Vagina (tissue), 2 donors: Measurements from ENCODE around the gene IFNK. TPM values are rescaled to one million over a fixed set of nuclear protein-coding genes. Genes with fewer than 3 reads are reported as not detected.

Source experiments
- DNase-seq, 2 donors: peaks; one replicate each; pipeline ENCODE4 v3.0.0-alpha.2; 2017; ENCODE audit errors: extremely low spot score in 2 of 2
- H3K27ac ChIP-seq: fragments of 200-600 bp; sonication (generic); one replicate; pipeline ENCODE4 v1.5.1; 2019
- H3K27me3 ChIP-seq: fragments of 200-600 bp; sonication (generic); one replicate; pipeline ENCODE4 v1.5.1; 2019
- H3K36me3 ChIP-seq, 2 donors: fragments of 200-600 bp; sonication (generic); one replicate each; pipeline ENCODE4 v1.5.1; 2017 to 2019
- H3K4me1 ChIP-seq: fragments of 200-600 bp; sonication (generic); one replicate; pipeline ENCODE4 v1.5.1; 2019
- H3K4me3 ChIP-seq, 2 donors: fragments of 200-600 bp; sonication (generic); 1 replicate in 1 of 2; 2 replicates in 1 of 2; pipeline ENCODE4 v1.5.1; 2016 to 2019
- H3K9me3 ChIP-seq: fragments of 200-600 bp; sonication (generic); one replicate; pipeline ENCODE4 v1.5.1; 2019
- CTCF ChIP-seq, 3 experiments: fragments of 450-650 bp in 2 of 3; fragments of 200-600 bp in 1 of 3; sonication (generic) in 1 of 3; IDR thresholded peaks; one replicate each; pipeline ENCODE4 v1.5.1; 2017 to 2019; ENCODE audit warnings: antibody characterized with exemption in 3 of 3, mild to moderate bottlenecking in 2 of 3, moderate library complexity in 2 of 3
- POLR2A ChIP-seq, 2 donors: fragments of 450-650 bp; IDR thresholded peaks; one replicate each; pipeline ENCODE4 v1.6.1; 2017; ENCODE audit warnings: antibody characterized with exemption in 2 of 2, mild to moderate bottlenecking in 2 of 2, moderate library complexity in 2 of 2
- POLR2AphosphoS5 ChIP-seq, 2 donors: sonication (generic); formaldehyde crosslinking; IDR thresholded peaks; one replicate each; pipeline ENCODE4 v1.9.0; 2017; ENCODE audit warnings: antibody characterized with exemption in 2 of 2, mild to moderate bottlenecking in 2 of 2, low read depth in 1 of 2; ENCODE audit not compliant: insufficient read depth in 1 of 2
- intact Hi-C: fragments of 100-400 bp; cut with DNase I; formaldehyde crosslinking; loops from one replicate; pipeline ENCODE4 v1.15.1; 2023
- total RNA-seq: library from RNA; depleted of rRNA; stranded (reverse); fragments of >200 nt; gene quantifications from one replicate; pipeline ENCODE4 v1.2.3, GENCODE V29; 2016

Gene IFNK
- total RNA-seq, 1 donor from 2014 or later, result not detected

- H3K27me3 ChIP-seq, result no peaks in the 10 kb centered on the region
- H3K36me3 ChIP-seq, result no peaks in the 10 kb centered on the region
- peaks cover 32% of the 10 kb centered on the region for H3K4me1 ChIP-seq
- H3K4me3 ChIP-seq, result no peak overlapping the region
- peak overlapping the region; percentile 65 for H3K27ac ChIP-seq
- intact Hi-C loops, result loop anchor here (5.0 kb wide), 1 partner anchor 203 kb away; no protein-coding TSS in a partner anchor
- no peak for TF ChIP-seq POLR2AphosphoS5 (IDR thresholded peaks at IDR 0.05; ENCODE audit: insufficient read depth in 1 of 2, low read depth in 1 of 2)
- no peak for TF ChIP-seq POLR2A (IDR thresholded peaks at IDR 0.05)
- TF ChIP-seq CTCF (IDR thresholded peaks at IDR 0.05), result no peak
- H3K9me3 ChIP-seq, result no peaks in the 10 kb centered on the region
- DNase-seq, result no peak
Measured at GRCh38 chr9:27540502-27540901, 16.4 kb downstream of the IFNK start.

GRCh38 chr9:27541740-27542139 lies 17.6 kb downstream of the IFNK start:
- TF ChIP-seq CTCF (IDR thresholded peaks at IDR 0.05) (no peak), POLR2A (IDR thresholded peaks at IDR 0.05) (no peak), POLR2AphosphoS5 (IDR thresholded peaks at IDR 0.05; ENCODE audit: insufficient read depth in 1 of 2, low read depth in 1 of 2) (no peak)
- Histone ChIP-seq H3K9me3 (no peaks in the 10 kb centered on the region), H3K27me3 (no peaks in the 10 kb centered on the region), H3K4me1 (peaks cover 28% of the 10 kb centered on the region), H3K4me3 (no peak overlapping the region), H3K27ac (peak overlapping the region; percentile 25), H3K36me3 (no peaks in the 10 kb centered on the region)
- no peak for DNase-seq
- intact Hi-C loops, result loop anchor here (5.0 kb wide), 1 partner anchor 204 kb away; no protein-coding TSS in a partner anchor

- Histone ChIP-seq H3K27ac (no peak overlapping the region), H3K27me3 (no peaks in the 10 kb centered on the region), H3K9me3 (no peaks in the 10 kb centered on the region), H3K4me3 (no peak overlapping the region), H3K4me1 (peaks cover 28% of the 10 kb centered on the region), H3K36me3 (no peaks in the 10 kb centered on the region)
- DNase-seq, result no peak
- intact Hi-C loops, result loop anchor here (5.0 kb wide), 1 partner anchor 205 kb away; no protein-coding TSS in a partner anchor
- TF ChIP-seq POLR2AphosphoS5 (IDR thresholded peaks at IDR 0.05; ENCODE audit: insufficient read depth in 1 of 2, low read depth in 1 of 2) (no peak), POLR2A (IDR thresholded peaks at IDR 0.05) (no peak), CTCF (IDR thresholded peaks at IDR 0.05) (no peak)
Measured at GRCh38 chr9:27542508-27542907, 18.4 kb downstream of the IFNK start.

- H3K4me3 ChIP-seq, result no peak overlapping the region
- H3K27me3 ChIP-seq, result no peaks in the 10 kb centered on the region
- no peak for DNase-seq
- no peaks in the 10 kb centered on the region for H3K36me3 ChIP-seq
- peaks cover 7% of the 10 kb centered on the region for H3K4me1 ChIP-seq
- no peak overlapping the region for H3K27ac ChIP-seq
- intact Hi-C loops, result no loop called here
- no peaks in the 10 kb centered on the region for H3K9me3 ChIP-seq
- TF ChIP-seq POLR2A (IDR thresholded peaks at IDR 0.05) (no peak), CTCF (IDR thresholded peaks at IDR 0.05) (no peak), POLR2AphosphoS5 (IDR thresholded peaks at IDR 0.05; ENCODE audit: insufficient read depth in 1 of 2, low read depth in 1 of 2) (peak in 1 of 2 donors; percentile 54)
Measured at GRCh38 chr9:27545471-27545870, 21.4 kb downstream of the IFNK start.

GRCh38 chr9:27548055-27548741 lies 24.1 kb downstream of the IFNK start:
- intact Hi-C loops, result no loop called here
- Histone ChIP-seq H3K36me3 (peaks cover 0 to 10% of the 10 kb centered on the region in 2 donors), H3K27ac (peak overlapping the region; percentile 37), H3K9me3 (no peaks in the 10 kb centered on the region), H3K4me3 (no peak overlapping the region), H3K27me3 (no peaks in the 10 kb centered on the region), H3K4me1 (no peaks in the 10 kb centered on the region)
- no peak for DNase-seq
- peak in 1 of 2 donors; percentile 18 for TF ChIP-seq POLR2AphosphoS5 (IDR thresholded peaks at IDR 0.05; ENCODE audit: insufficient read depth in 1 of 2, low read depth in 1 of 2)
- TF ChIP-seq CTCF (IDR thresholded peaks at IDR 0.05), result peak in 2 of 3 experiments; percentile 43 to 54
- no peak for TF ChIP-seq POLR2A (IDR thresholded peaks at IDR 0.05)
